Putamen (tissue), 1 donor: ENCODE measurements around the gene CRLF3.
"Not testable (repeated sequence)": the region's sequence is repeated elsewhere in the genome, so short reads cannot be mapped to it uniquely, and the experiment has no call there.

Source experiments
- DNase-seq: peaks from one replicate; pipeline ENCODE4 v3.0.0-alpha.2; 2016; ENCODE audit warnings: low spot score

CRLF3 gene

GRCh38 chr17:30814860-30815259 lies 9.6 kb downstream of the CRLF3 start:
- not testable (repeated sequence) for DNase-seq

- not testable (repeated sequence) for DNase-seq
Observed at GRCh38 chr17:30814236-30814635, 10.3 kb downstream of the CRLF3 start.

GRCh38 chr17:30812218-30813177 lies 12.0 kb downstream of the CRLF3 start:
- no peak for DNase-seq

- DNase-seq = no peak
Observed at GRCh38 chr17:30809867-30810266, 14.6 kb downstream of the CRLF3 start.

GRCh38 chr17:30808785-30809286 lies 15.7 kb downstream of the CRLF3 start:
- DNase-seq = no peak

GRCh38 chr17:30807896-30808295 lies 16.6 kb downstream of the CRLF3 start:
- no peak for DNase-seq

GRCh38 chr17:30805944-30806456 lies 18.5 kb downstream of the CRLF3 start:
- no peak for DNase-seq

- no peak for DNase-seq
Observed at GRCh38 chr17:30801671-30802070, 22.8 kb downstream of the CRLF3 start.

GRCh38 chr17:30796016-30796415 lies 28.5 kb downstream of the CRLF3 start:
- DNase-seq = no peak

- DNase-seq = no peak
Observed at GRCh38 chr17:30794372-30794771, 30.1 kb downstream of the CRLF3 start.

GRCh38 chr17:30793282-30793977 lies 31.1 kb downstream of the CRLF3 start:
- no peak for DNase-seq

GRCh38 chr17:30790279-30790678 lies 34.2 kb downstream of the CRLF3 start:
- no peak for DNase-seq

- DNase-seq = no peak
Observed at GRCh38 chr17:30788918-30789317, 35.6 kb downstream of the CRLF3 start.

GRCh38 chr17:30782206-30782605 lies 42.3 kb downstream of the CRLF3 start:
- DNase-seq = no peak

- DNase-seq = no peak
Observed at GRCh38 chr17:30780343-30780742, 44.1 kb downstream of the CRLF3 start.

- not testable (repeated sequence) for DNase-seq
Observed at GRCh38 chr17:30768771-30769170, 55.7 kb downstream of the CRLF3 start.

GRCh38 chr17:30767641-30768404 lies 56.7 kb downstream of the CRLF3 start:
- DNase-seq = not testable (repeated sequence)

- DNase-seq = no peak
Observed at GRCh38 chr17:30761060-30761459, 63.4 kb downstream of the CRLF3 start.

- not testable (repeated sequence) for DNase-seq
Observed at GRCh38 chr17:30753291-30753690, 71.2 kb downstream of the CRLF3 start.

GRCh38 chr17:30750982-30751381 lies 73.5 kb downstream of the CRLF3 start:
- not testable (repeated sequence) for DNase-seq

- not testable (repeated sequence) for DNase-seq
Observed at GRCh38 chr17:30747621-30748020, 76.9 kb downstream of the CRLF3 start.

GRCh38 chr17:30742669-30743068 lies 81.8 kb downstream of the CRLF3 start:
- DNase-seq = not testable (repeated sequence)
